GM21825 (cell line): ENCODE data around the gene TMEM273.

Experiments
- ATAC-seq: cut with Tn5 transposase; IDR thresholded peaks from one replicate; pipeline ENCODE4 v1.9.1; 2021; ENCODE audit warnings: mild to moderate bottlenecking, moderate library complexity; ENCODE audit not compliant: unreplicated experiment

The TMEM273 gene

GRCh38 chr10:49120911-49121310, 67.3 kb downstream of the TMEM273 start:
- no peak for ATAC-seq

DNA sequence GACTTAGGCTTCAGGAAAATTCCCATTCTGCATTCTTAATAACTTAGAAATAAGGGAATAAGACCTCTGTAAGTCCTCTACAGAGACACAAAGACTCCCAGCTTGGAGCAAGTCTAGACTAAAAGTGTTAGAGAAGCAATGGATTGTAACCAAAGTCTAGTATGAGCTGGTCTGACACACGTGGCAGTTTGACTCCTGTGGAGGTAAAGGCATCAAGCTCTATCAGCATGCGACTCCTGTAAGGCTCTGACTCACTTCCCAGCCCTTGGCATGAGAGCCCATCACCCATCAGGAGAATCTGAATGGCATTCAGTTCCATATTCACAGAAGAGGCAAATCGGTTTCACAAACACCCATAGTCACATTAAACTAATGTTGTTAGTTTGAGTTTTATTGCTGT, 68.4 kb downstream of the TMEM273 start:
- no peak for ATAC-seq

GRCh38 chr10:49118430-49119074, 69.6 kb downstream of the TMEM273 start:
- no peak for ATAC-seq

- ATAC-seq = no peak
Measured at GRCh38 chr10:49117376-49118070, 70.7 kb downstream of the TMEM273 start.

- ATAC-seq = no peak
Measured at GRCh38 chr10:49116509-49117375, 71.4 kb downstream of the TMEM273 start.

GRCh38 chr10:49115796-49116508, 72.2 kb downstream of the TMEM273 start:
- ATAC-seq = no peak

GRCh38 chr10:49115015-49115795, 73.0 kb downstream of the TMEM273 start, which contains the start of gene VSTM4:
VSTM4 (minus strand) TSS chr10:49115522; CDS start chr10:49115485, 37 bp downstream.
- ATAC-seq = no peak

- no peak for ATAC-seq
Measured at GRCh38 chr10:49114718-49115014, 73.5 kb downstream of the TMEM273 start.

DNA sequence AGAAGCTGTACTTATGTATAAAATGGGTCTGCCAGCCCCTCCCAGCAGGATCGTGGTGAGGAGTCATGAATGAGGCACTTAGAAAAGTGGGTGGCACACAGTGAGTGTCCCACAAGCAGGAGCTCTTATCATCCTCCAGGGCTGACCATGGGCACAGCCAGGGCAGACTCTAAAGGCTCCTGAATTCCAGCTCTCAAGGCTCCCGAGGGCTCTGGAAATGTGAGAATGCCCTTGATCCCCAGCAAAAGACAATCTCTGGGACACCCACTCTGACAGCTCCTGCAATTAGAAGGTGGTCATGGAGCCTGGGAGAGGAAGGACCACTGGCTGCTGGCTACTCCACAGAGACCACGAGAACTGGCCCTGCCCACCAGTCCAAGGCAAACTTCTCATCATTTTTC, 74.5 kb downstream of the TMEM273 start:
- ATAC-seq = no peak

- no peak for ATAC-seq
Measured at GRCh38 chr10:49112851-49113250, 75.3 kb downstream of the TMEM273 start.

- no peak for ATAC-seq
Measured at GRCh38 chr10:49112098-49112497, 76.1 kb downstream of the TMEM273 start.

- ATAC-seq = no peak
Measured at GRCh38 chr10:49111320-49111698, 76.9 kb downstream of the TMEM273 start.

GRCh38 chr10:49110684-49111319, 77.4 kb downstream of the TMEM273 start:
- ATAC-seq = no peak

- ATAC-seq = no peak
Measured at GRCh38 chr10:49109669-49110340, 78.4 kb downstream of the TMEM273 start.

- ATAC-seq = no peak
Measured at GRCh38 chr10:49108656-49109055, 79.5 kb downstream of the TMEM273 start.

- no peak for ATAC-seq
Measured at GRCh38 chr10:49107887-49108267, 80.3 kb downstream of the TMEM273 start.

- ATAC-seq = no peak
Measured at GRCh38 chr10:49107111-49107886, 80.9 kb downstream of the TMEM273 start.

- no peak for ATAC-seq
Measured at GRCh38 chr10:49106451-49106850, 81.7 kb downstream of the TMEM273 start.

DNA sequence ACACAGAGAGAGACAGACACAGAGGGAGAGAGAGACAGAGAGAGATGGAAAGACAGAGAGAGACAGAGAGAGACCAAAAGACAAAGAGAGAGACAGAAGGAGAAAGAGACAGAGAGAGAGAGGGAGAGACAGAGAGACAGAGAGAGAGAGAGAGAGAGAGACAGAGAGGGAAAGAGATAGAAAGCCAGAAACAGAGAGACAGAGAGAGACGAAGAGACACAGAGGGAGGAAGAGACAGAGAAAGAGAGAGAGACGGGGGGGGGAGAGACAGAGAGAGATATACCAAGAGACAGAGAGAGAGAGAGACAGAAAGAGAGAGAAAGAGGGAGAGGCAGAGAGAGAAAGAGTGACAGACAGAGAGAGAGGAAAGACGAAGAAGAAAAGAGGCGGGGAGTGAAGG, 83.1 kb downstream of the TMEM273 start:
- no peak for ATAC-seq
